DOHH2 (cell line): ENCODE data around the gene GRB2.

Experiments
- EZH2phosphoT487 ChIP-seq: fragments of 200-600 bp; sonication (generic); IDR thresholded peaks from 2 replicates; pipeline ENCODE4 v1.6.1; 2017; ENCODE audit warnings: borderline replicate concordance, mild to moderate bottlenecking, antibody characterized with exemption, low read length, moderate library complexity, mixed read lengths
- TF ChIP-seq, protein P1 (sequence below): fragments of 200-600 bp; sonication (generic); IDR thresholded peaks from one replicate; pipeline ENCODE4 v1.5.1; 2014; ENCODE audit warnings: antibody characterized with exemption, mild to moderate bottlenecking, low read depth, low read length; ENCODE audit not compliant: poor library complexity, severe bottlenecking

DNA sequence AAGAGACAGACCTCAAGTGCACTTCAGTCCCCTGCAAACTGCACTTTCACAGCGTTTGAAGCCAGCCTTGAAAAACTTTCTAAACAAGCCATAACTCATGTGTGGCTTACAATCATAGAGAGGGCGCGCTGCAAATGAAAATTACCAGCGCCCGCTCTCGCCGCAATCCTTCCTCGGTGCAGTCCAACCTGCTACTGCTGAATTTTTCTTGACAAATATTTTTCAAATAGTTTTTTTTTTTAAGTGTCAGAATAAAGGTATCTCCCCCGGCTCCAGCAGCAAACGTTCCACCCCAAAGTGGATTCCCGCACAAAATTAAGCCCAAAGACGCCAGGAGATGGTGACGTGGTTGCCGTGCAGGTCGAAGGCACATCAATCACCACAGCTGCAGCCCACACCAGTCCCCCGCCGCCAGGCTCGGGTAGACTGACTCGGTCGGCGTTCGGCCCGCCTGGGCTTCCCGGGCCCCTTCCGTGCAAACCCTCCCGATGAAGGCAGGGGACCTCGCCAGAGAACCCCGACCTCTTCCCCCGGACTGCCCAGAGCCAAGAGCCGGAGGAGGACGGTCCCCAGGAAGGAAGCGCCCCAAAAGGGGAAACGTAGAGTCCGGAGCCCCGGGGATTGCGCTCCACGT, 630 bp downstream of the GRB2 start:
- TF ChIP-seq, protein P1, sequence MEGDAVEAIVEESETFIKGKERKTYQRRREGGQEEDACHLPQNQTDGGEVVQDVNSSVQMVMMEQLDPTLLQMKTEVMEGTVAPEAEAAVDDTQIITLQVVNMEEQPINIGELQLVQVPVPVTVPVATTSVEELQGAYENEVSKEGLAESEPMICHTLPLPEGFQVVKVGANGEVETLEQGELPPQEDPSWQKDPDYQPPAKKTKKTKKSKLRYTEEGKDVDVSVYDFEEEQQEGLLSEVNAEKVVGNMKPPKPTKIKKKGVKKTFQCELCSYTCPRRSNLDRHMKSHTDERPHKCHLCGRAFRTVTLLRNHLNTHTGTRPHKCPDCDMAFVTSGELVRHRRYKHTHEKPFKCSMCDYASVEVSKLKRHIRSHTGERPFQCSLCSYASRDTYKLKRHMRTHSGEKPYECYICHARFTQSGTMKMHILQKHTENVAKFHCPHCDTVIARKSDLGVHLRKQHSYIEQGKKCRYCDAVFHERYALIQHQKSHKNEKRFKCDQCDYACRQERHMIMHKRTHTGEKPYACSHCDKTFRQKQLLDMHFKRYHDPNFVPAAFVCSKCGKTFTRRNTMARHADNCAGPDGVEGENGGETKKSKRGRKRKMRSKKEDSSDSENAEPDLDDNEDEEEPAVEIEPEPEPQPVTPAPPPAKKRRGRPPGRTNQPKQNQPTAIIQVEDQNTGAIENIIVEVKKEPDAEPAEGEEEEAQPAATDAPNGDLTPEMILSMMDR: no peak
- TF ChIP-seq EZH2phosphoT487: no peak
